Measurements from ENCODE around the gene LDHB. TPM values are rescaled to one million over a fixed set of nuclear protein-coding genes. Genes with fewer than 3 reads are reported as not detected.
"Not testable (repeated sequence)": the region's sequence is repeated elsewhere in the genome, so short reads cannot be mapped to it uniquely, and the experiment has no call there.

Gene LDHB
- total and polyA plus RNA-seq, 9 donors = 266 to 674 (median 479) TPM

GRCh38 chr12:21676776-21677175, 19.1 kb upstream of the LDHB start:
- intact Hi-C loops (cut with DNase I) = loop anchor here in 3 of 4 donors (10.0 kb wide), 2 partner anchors 62 to 72 kb away; partner anchors contain the start of gene GYS2 (in 1 of the 3)
- no peak for TF ChIP-seq POLR2A (IDR thresholded peaks at IDR 0.05)
- TF ChIP-seq, protein P1, sequence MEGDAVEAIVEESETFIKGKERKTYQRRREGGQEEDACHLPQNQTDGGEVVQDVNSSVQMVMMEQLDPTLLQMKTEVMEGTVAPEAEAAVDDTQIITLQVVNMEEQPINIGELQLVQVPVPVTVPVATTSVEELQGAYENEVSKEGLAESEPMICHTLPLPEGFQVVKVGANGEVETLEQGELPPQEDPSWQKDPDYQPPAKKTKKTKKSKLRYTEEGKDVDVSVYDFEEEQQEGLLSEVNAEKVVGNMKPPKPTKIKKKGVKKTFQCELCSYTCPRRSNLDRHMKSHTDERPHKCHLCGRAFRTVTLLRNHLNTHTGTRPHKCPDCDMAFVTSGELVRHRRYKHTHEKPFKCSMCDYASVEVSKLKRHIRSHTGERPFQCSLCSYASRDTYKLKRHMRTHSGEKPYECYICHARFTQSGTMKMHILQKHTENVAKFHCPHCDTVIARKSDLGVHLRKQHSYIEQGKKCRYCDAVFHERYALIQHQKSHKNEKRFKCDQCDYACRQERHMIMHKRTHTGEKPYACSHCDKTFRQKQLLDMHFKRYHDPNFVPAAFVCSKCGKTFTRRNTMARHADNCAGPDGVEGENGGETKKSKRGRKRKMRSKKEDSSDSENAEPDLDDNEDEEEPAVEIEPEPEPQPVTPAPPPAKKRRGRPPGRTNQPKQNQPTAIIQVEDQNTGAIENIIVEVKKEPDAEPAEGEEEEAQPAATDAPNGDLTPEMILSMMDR (IDR thresholded peaks at IDR 0.05) = no peak
- TF ChIP-seq EP300 (IDR thresholded peaks at IDR 0.05) = no peak
- H3K4me1 ChIP-seq (ENCODE audit: insufficient read depth) = no peaks in the 10 kb centered on the region
- H3K27me3 ChIP-seq = no peaks in the 10 kb centered on the region
- no peak overlapping the region for H3K4me3 ChIP-seq
- no peaks in the 10 kb centered on the region for H3K36me3 ChIP-seq
- no peak for DNase-seq
- no peaks in the 10 kb centered on the region for H3K9me3 ChIP-seq
- 89 to 93% (median 92%) methylated on average over 3 of the region's 3 CpGs for WGBS, 3 donors
- no peak overlapping the region for H3K27ac ChIP-seq

DNA sequence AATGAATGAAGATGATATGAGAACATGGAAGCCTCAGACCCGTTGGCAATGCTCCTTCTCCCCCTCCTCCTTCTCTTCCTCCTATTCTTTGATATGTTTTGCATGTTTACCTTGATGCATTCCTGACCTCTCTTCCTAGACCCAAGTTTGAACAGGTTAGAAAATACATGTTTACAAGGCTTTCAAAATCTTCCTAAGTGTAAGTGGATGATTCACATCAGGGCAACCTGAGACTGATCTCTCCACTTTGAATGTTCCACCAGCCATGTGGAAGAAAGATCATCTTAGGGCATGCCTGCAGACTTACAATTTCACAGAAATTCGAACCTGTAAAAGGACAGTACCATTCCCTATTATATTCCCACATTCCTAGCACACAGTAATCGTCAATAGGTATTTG, 18.0 kb upstream of the LDHB start:
- intact Hi-C loops (cut with DNase I) = loop anchor here in 3 of 4 donors (10.0 kb wide), 2 partner anchors 61 to 71 kb away; partner anchors contain the start of gene GYS2 (in 1 of the 3)
- no peak for DNase-seq
- Histone ChIP-seq H3K9me3 (no peaks in the 10 kb centered on the region), H3K27me3 (no peaks in the 10 kb centered on the region), H3K36me3 (no peaks in the 10 kb centered on the region), H3K4me1 (ENCODE audit: insufficient read depth) (no peaks in the 10 kb centered on the region), H3K27ac (no peak overlapping the region), H3K4me3 (no peak overlapping the region)
- TF ChIP-seq, protein P1 (IDR thresholded peaks at IDR 0.05) = no peak
- no peak for TF ChIP-seq EP300 (IDR thresholded peaks at IDR 0.05)
- no peak for TF ChIP-seq POLR2A (IDR thresholded peaks at IDR 0.05)
- 66 to 70% (median 67%) methylated on average over 3 of the region's 3 CpGs for WGBS, 3 donors

GRCh38 chr12:21675096-21675495, 17.5 kb upstream of the LDHB start:
- intact Hi-C loops (cut with DNase I) = loop anchor here in 3 of 4 donors (10.0 kb wide), 2 partner anchors 60 to 70 kb away; partner anchors contain the start of gene GYS2 (in 1 of the 3)
- 74 to 75% (median 74%) methylated on average over 5 of the region's 5 CpGs for WGBS, 3 donors
- Histone ChIP-seq H3K27me3 (no peaks in the 10 kb centered on the region), H3K9me3 (no peaks in the 10 kb centered on the region), H3K27ac (no peak overlapping the region), H3K4me1 (ENCODE audit: insufficient read depth) (no peaks in the 10 kb centered on the region), H3K4me3 (no peak overlapping the region), H3K36me3 (no peaks in the 10 kb centered on the region)
- TF ChIP-seq, protein P1 (IDR thresholded peaks at IDR 0.05) = no peak
- TF ChIP-seq POLR2A (IDR thresholded peaks at IDR 0.05) (no peak), EP300 (IDR thresholded peaks at IDR 0.05) (no peak)
- no peak for DNase-seq

- H3K27me3 ChIP-seq; H3K36me3 ChIP-seq; H3K4me1 ChIP-seq (ENCODE audit: insufficient read depth); H3K27ac ChIP-seq; H3K4me3 ChIP-seq; H3K9me3 ChIP-seq; DNase-seq: not testable (repeated sequence)
- WGBS, 3 donors = 94 to 96% (median 96%) methylated on average over 39 of the region's 39 CpGs
- intact Hi-C loops (cut with DNase I) = loop anchor here in 3 of 4 donors (10.0 kb wide), 2 partner anchors 59 to 69 kb away; partner anchors contain the start of gene GYS2 (in 1 of the 3)
Measured at GRCh38 chr12:21673830-21674552, 16.3 kb upstream of the LDHB start.

- no peaks in the 10 kb centered on the region for H3K27me3 ChIP-seq
- intact Hi-C loops (cut with DNase I) = loop anchor here in 3 of 4 donors (10.0 kb wide), 2 partner anchors 57 to 67 kb away; partner anchors contain the start of gene GYS2 (in 1 of the 3)
- no peak overlapping the region for H3K4me3 ChIP-seq
- no peaks in the 10 kb centered on the region for H3K4me1 ChIP-seq (ENCODE audit: insufficient read depth)
- no peak overlapping the region for H3K27ac ChIP-seq
- no peak for DNase-seq
- no peaks in the 10 kb centered on the region for H3K9me3 ChIP-seq
- TF ChIP-seq EP300 (IDR thresholded peaks at IDR 0.05) (no peak), POLR2A (IDR thresholded peaks at IDR 0.05) (no peak)
- TF ChIP-seq, protein P1 (IDR thresholded peaks at IDR 0.05) = no peak
- 14 to 16% (median 14%) methylated on average over 1 of the region's 1 CpG for whole genome bisulfite sequencing, 3 donors
- no peaks in the 10 kb centered on the region for H3K36me3 ChIP-seq
Measured at GRCh38 chr12:21672146-21672545, 14.5 kb upstream of the LDHB start.
